Skeletal muscle cell (primary cell): ENCODE results near the gene SFXN1.
"Not testable (repeated sequence)": the region's sequence is repeated elsewhere in the genome, so short reads cannot be mapped to it uniquely, and the experiment has no call there.

Experiments used
- DNase-seq: peaks from one replicate; pipeline ENCODE4 v3.0.0-alpha.2; 2010; ENCODE audit warnings: low read depth
- H3K4me3 ChIP-seq: 2 replicates; pipeline ENCODE4 v1.5.1; 2011; ENCODE audit warnings: low read depth, mild to moderate bottlenecking, control low read depth, low read length, moderate library complexity

SFXN1 gene

GRCh38 chr5:175489693-175490443 lies 11.5 kb downstream of the SFXN1 start:
- no peak for DNase-seq
- no peak overlapping the region for H3K4me3 ChIP-seq

- H3K4me3 ChIP-seq = no peak overlapping the region
- no peak for DNase-seq
These were observed 12.9 kb downstream of the SFXN1 start for GRCh38 chr5:175491223-175491622.

GRCh38 chr5:175493260-175493659 lies 14.9 kb downstream of the SFXN1 start:
- no peak for DNase-seq
- H3K4me3 ChIP-seq = no peak overlapping the region

DNA sequence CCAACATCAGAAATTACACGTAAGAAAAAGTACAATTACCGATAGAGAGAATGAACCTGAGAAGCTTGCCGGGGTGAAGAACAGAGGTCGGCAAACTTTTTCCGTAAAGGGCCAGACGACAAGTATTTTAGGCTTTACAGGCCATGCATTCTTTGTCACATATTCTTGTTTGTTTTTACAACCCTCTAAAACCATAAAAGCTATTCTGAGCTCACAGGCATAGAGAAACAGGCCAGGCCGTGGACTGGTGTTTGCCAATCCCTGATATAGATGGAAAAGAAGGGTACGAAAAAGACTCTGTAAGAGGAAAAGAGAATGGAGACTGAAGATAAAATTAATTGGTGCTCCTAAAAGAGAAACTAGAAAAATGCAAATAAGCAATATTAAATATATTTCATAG lies 15.4 kb downstream of the SFXN1 start:
- no peak overlapping the region for H3K4me3 ChIP-seq

DNA sequence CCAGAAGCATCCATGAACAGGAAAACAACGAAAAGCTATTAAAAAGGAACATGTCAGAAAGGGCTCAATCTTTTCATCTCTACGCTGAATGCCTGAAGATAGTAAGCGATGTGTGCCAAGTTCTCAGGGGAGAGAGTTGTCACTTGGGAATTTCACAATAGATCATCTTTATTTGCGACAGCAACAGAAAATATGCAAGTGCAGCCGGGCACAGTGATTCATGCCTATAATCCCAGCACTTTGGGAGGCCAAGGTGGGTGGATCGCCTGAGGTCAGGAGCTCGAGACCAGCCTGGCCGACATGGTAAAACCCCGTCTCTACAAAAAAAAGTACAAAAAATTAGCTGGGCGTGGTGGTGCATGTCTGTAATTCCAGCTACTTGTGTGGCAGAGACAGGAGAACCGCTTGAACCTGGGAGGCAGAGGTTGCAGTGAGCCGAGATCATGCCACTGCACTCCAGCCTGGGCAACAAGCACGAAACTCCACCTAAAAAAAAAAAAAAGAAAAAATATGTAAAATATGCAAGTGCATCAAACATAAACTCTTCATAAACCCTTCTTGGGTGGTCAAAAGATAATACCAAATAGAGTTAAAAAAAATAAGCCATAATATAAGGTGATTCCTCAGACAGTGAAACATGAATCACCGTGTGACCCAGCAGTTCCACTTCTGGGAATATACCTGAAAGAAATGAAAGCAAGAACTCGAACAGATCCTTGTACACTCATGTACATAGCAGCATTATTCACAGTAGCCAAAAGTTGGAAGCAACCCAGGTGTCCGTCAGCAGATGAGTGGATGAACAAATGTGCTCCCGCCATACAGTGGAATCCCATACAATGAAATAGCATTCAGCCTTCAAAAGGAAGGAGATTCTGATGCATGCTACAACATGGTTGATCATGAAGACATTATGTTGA lies 16.2 kb downstream of the SFXN1 start:
- no peak overlapping the region for H3K4me3 ChIP-seq
- DNase-seq = no peak

More for the DNA sequence above, 15.4 kb downstream of the SFXN1 start:
- DNase-seq = no peak

- H3K4me3 ChIP-seq = no peak overlapping the region
- DNase-seq = no peak
These were observed 23.4 kb downstream of the SFXN1 start for GRCh38 chr5:175501759-175502158.

DNA sequence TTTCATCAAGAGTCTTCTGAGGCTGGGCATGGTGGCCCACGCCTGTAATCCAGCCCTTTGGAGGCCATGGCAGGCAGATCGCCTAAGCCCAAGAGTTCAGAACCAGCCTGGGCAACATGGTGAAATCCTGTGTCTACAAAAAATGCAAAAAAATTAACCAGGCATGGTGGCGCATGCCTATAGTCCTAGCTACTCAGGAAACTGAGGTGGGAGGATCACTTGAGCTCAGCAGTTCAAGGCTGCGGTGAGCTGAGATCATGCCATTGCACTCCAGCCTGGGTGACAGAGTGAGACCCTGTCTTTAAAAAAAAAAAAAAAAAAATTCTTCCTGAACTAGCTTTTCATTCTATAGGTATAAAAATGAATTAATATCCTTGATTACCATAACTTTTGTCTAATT lies 29.3 kb downstream of the SFXN1 start:
- DNase-seq, H3K4me3 ChIP-seq: not testable (repeated sequence)

DNA sequence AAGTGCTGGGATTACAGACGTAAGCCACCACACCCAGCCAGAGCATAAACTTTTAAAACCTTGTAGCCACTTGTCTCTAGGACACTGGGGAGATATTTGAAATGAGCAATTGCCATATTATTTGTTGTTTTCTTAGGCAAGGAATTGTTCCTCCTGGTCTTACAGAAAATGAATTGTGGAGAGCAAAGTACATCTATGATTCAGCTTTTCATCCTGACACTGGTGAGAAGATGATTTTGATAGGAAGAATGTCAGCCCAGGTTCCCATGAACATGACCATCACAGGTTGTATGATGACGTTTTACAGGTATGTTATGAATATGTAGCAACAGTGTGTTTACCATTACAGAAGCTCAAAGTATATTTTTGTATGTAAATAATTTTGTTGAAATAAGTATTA lies 30.5 kb downstream of the SFXN1 start:
- H3K4me3 ChIP-seq = no peak overlapping the region
- no peak for DNase-seq

- DNase-seq = no peak
- no peak overlapping the region for H3K4me3 ChIP-seq
These were observed 34.9 kb downstream of the SFXN1 start for GRCh38 chr5:175513297-175513696.

DNA sequence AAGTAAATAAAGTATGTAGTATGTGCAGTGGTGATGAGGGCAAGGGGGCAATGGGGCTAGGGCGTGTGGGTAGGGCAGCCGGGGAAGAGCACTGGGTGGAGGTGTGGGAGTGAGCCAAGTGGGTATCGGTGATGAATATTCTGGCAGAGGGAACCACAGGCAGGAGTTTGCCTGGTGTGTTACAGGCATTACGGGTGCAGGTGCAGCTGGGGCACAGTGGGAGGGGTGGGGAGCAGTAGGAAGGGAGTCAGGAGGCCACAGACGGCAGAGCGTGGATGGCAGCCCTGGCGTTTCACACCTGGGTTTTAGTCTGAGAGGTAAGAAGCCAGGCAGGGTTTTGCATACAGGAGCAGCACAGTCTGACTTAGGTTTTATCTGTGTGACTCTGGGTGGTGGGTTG lies 35.4 kb downstream of the SFXN1 start:
- H3K4me3 ChIP-seq = no peak overlapping the region
- no peak for DNase-seq

DNA sequence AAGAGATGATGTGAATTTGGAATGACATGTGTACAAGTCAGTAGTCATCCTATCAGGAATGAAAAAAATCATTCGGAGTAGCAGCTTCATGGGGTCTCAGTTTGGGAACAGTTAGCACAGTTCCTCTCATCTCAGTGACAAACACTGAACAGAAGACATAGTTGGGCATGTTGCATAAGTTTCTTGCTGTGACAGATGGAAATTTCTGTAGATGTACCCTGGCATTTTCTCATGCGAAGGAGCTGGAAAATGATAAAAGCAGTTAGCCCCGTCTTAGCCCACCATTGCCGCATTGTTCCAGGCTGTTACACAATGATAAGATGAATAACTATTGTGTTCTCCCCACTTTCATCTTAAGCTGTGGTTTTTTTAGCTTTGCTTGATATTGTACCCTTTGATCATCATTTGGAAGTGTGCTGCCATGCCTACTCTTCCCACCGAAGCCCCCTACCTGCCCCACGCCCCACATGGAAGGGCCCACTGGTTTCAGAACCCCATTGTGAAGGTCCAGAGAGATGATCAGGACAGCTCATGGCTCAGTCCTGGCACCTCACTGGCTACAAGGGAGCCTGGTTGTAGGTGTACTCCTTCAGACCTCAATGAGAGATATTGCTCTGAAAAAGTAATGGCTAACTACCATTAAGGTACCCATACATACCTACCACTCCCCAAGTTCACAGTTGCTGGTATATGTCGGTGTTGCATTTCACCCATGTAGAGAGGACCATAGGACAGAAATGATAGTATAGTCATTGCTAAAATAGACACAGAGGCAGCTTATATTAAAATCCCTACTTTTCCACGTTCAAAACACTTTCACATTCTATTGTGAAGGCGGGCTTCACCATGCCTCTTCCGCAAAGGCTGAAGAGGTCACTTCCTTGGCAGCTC lies 38.8 kb downstream of the SFXN1 start:
- H3K4me3 ChIP-seq = no peak overlapping the region
- no peak for DNase-seq

DNA sequence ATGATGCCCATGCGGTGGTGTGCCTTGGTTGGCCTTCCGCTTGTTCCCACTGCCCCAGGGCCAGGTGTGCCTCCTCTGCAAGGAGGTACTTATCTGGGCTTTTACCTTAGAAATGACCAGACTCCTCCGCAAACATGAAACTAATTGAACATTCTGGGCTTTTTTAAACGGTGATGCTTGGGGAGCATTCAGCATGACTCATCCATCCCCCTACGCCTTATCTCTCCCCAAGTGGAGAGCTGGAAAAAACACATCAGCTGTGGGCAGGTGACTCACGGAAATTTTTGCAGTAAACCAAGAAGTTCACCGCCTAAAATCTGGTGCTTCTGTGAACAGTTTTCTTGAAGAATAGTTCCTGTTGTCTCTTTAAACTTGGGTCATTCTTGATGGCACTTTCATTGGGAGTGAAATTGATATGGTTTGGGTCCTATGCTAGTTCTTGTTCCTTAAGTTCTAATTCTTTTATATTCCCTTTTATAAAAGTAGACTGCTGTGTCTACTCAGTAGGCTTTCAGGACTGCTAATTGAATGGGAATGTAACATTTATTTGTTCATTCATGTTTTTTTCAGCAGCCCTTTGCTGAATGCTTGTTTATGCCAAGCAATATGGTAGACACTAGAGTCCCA lies 39.6 kb downstream of the SFXN1 start:
- no peak for DNase-seq
- H3K4me3 ChIP-seq = no peak overlapping the region

DNA sequence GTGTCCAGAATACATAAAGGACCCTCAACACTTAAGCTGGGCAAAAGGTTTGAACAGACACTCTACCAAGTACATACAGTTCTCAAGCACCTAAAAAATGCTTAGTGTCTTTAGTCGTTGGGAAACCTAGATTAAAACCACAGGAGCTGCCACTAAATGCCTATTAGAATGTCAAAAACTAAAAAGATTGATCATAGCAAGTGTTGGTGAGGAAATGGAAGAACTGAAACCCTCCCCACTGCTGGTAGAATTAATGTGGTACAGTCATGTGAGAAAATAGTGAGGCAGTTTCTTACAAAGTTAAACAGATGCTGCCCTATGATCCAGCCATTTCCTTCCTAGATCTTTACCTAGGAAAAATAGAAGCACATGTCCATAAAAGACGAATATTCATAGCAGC lies 40.6 kb downstream of the SFXN1 start:
- H3K4me3 ChIP-seq = no peak overlapping the region
- no peak for DNase-seq

DNA sequence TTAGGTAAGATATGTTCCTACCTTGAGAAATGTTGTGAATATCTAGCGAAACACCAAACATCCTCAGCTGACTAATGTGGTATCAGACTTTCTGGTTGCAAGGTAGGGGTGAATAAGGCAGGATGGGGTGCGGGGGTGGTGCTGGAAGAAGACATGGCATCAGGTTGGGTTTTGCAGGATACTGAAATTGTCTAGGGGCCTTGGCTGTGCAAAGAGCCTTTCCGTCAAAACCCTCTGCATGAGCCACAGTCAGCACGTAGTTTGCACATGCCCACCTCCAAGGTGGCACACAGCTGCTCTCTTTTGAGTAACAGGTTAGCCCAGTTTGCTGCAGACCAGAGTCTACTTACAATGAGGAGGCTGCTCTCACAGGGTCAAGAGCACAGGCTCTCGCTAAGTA lies 42.0 kb downstream of the SFXN1 start:
- no peak for DNase-seq
- H3K4me3 ChIP-seq = no peak overlapping the region

- no peak overlapping the region for H3K4me3 ChIP-seq
These were observed 42.5 kb downstream of the SFXN1 start for GRCh38 chr5:175520873-175521272.

DNA sequence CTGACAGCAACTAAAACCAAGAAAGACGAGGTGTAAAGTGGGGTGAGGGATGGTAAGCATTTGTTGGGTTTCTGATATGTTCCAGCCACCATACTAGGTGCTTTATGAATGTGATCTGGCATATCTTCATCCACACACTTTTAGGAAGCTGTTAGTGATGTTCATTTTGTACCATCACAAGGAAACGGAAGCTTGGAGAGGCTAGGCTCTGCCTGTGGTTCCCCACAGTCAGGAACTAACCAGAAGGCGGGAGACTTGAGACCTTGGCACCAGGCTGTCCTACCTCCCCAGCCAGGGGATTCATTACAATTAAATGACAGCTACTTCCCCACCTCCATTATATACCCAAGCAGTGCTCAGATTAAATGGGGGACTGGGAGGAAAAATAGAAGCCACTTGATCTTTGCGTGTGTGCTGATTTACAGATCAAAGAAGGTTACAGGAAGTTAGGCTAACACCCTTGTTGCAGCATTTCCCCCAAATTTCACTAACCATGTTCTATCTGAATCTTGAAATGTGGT lies 43.0 kb downstream of the SFXN1 start:
- no peak for DNase-seq
- H3K4me3 ChIP-seq = no peak overlapping the region

More at GRCh38 chr5:175520873-175521272, 42.5 kb downstream of the SFXN1 start:
- DNase-seq = no peak

DNA sequence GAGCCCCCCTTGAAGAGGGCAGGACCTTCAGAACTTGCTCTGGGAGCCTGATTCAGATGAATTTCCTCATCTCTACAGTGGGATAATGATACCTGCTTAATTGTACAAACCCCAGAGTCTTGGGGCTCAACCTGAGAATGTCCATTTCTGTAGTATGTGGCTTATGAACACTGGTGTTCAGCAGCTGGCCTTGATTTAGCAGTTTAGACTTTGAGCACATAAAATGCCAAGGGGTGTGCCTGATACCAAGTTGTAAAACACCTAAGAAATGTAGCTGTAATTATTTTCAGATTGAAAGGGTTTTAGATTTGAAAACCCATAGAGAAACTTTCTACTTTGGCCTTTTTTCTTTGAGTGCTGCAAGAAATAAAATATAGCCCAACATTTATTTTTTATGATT lies 44.9 kb downstream of the SFXN1 start:
- H3K4me3 ChIP-seq = no peak overlapping the region
- DNase-seq = no peak

DNA sequence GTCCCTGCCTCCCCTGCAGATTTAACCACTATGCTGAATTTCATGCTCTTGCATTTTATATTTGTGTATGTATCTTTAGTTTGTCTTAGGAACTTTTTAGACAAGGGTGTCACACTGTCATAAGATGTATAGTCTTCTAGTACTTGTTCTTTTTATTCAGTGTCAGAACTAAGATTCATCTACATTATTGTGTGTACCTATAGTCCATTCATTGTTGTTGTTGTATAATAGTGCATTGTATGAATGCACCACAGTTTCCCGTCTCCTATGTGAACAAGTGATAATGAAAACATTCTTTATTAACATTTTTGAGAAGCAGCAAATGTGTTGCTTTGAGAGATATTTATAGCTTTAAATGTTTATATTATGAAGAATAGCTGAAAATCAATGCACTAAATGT lies 45.9 kb downstream of the SFXN1 start:
- no peak overlapping the region for H3K4me3 ChIP-seq

DNA sequence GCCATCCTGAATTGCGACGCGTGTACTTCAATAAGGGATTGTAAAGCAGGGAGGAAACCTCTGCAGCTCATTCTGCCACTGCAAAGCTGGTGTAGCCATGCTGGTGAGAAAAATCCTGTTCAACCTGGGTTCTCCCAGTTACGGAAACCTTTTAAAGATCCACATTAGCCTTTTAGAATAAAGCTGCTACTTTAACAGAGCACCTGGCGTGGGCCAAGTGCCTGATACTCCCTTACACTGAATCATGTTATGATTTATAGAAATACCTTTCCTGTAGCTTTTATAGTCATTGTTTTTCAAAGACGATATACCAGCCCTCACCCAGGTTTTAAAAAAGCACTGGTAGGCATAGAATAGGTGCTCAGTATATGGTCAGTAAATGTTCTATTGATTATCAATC lies 48.3 kb downstream of the SFXN1 start:
- no peak for DNase-seq

More for the DNA sequence above, 45.9 kb downstream of the SFXN1 start:
- DNase-seq = no peak

More for the DNA sequence above, 48.3 kb downstream of the SFXN1 start:
- H3K4me3 ChIP-seq = no peak overlapping the region
